Measurements from ENCODE around the gene TREX2. TPM values are rescaled to one million over a fixed set of nuclear protein-coding genes. Genes with fewer than 3 reads are reported as not detected.
A peak's percentile ranks its signal among the peaks of the same experiment; 100 is the strongest.

TREX2 gene
- total and polyA plus RNA-seq, 4 donors, result 0.61 to 1.2 (median 0.64) TPM

DNA sequence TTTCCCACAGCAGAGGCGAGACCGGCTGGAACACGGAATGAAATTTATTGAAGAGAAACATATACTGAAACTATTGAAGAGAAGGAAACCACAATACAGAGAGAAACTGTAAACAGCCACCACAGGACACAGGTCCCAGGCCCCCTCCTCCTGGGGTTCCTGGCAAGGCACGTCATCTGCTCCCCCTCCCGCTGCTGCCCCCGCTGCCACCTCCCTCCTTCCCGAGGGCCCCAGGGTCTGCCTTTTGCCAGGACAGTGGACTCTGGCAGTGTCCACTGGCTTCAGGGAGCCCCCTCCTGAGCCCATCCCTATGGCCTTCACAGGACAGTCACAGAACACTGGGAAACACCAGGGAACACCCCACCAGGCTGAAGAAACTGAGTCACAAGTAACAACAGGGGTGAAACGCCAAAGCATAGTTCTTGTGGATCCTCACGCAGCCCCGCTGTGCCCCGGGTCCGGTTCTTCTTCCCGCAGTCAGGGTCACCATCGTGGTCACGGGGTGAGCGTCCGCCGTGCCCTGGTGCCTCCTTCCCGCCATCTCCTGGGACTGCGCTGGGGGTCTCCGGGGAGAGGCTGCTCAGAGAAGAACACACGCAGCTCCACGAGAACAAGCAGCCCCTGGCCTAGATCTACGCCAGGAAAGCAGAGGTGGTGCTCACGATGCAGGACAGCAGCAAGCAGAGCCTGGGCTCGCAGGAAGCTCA is 50.1 kb downstream of the TREX2 start:
- Histone ChIP-seq H3K4me1 (ENCODE audit: control insufficient read depth in 5 of 5, insufficient read depth in 5 of 5, low read length in 5 of 5) (peaks cover 0 to 4% (median 0%) of the 10 kb centered on the region in 5 donors), H3K36me3 (ENCODE audit: control insufficient read depth in 4 of 4, insufficient read depth in 4 of 4, low read length in 4 of 4) (no peaks in the 10 kb centered on the region), H3K27ac (ENCODE audit: low read depth in 1 of 2, low read length in 1 of 2) (no peak overlapping the region), H3K4me3 (no peak overlapping the region), H3K9ac (ENCODE audit: insufficient read depth in 1 of 2, low read length in 2 of 2) (no peak overlapping the region), H3K27me3 (ENCODE audit: control insufficient read depth in 3 of 3, insufficient read depth in 3 of 3, low read length in 2 of 3) (peaks cover 0 to 5% (median 0%) of the 10 kb centered on the region in 3 donors), H3K9me3 (ENCODE audit: control insufficient read depth in 4 of 4, insufficient read depth in 3 of 4, low read length in 3 of 4) (peaks cover 0 to 5% (median 2%) of the 10 kb centered on the region in 4 donors)
- 75 to 84% methylated on average over 23 to 26 of the region's 26 CpGs for WGBS, 2 donors
- ATAC-seq (ENCODE audit: insufficient read depth, low FRiP score) (no peak), DNase-seq (no peak)
- no peak for TF ChIP-seq CTCF (IDR thresholded peaks at IDR 0.05; ENCODE audit: control extremely low read depth, extremely low read depth)

GRCh38 chrX:153394612-153395011 is 51.2 kb downstream of the TREX2 start:
- peaks cover 0 to 7% (median 3%) of the 10 kb centered on the region in 4 donors for H3K9me3 ChIP-seq (ENCODE audit: control insufficient read depth in 4 of 4, insufficient read depth in 3 of 4, low read length in 3 of 4)
- no peak overlapping the region for H3K4me3 ChIP-seq
- TF ChIP-seq CTCF (IDR thresholded peaks at IDR 0.05; ENCODE audit: control extremely low read depth, extremely low read depth), result no peak
- no peaks in the 10 kb centered on the region for H3K36me3 ChIP-seq (ENCODE audit: control insufficient read depth in 4 of 4, insufficient read depth in 4 of 4, low read length in 4 of 4)
- no peak overlapping the region for H3K9ac ChIP-seq (ENCODE audit: insufficient read depth in 1 of 2, low read length in 2 of 2)
- peak; percentile 35 to 47 (median 47) for DNase-seq
- WGBS, 2 donors, result 68 to 78% methylated on average over 13 of the region's 13 CpGs
- no peak overlapping the region for H3K27ac ChIP-seq (ENCODE audit: low read depth in 1 of 2, low read length in 1 of 2)
- peaks cover 0 to 5% (median 0%) of the 10 kb centered on the region in 3 donors for H3K27me3 ChIP-seq (ENCODE audit: control insufficient read depth in 3 of 3, insufficient read depth in 3 of 3, low read length in 2 of 3)
- no peak for ATAC-seq (ENCODE audit: insufficient read depth, low FRiP score)
- peaks cover 0 to 4% (median 0%) of the 10 kb centered on the region in 5 donors for H3K4me1 ChIP-seq (ENCODE audit: control insufficient read depth in 5 of 5, insufficient read depth in 5 of 5, low read length in 5 of 5)

Small RNA genes lying within 50 kb of the gene (small RNA-seq; reads per million reads assigned to genes)
- gene RN7SL667P (ENCODE audit: low replicate concordance), result not detected

Other genes with a start within 250 kb of the TREX2 start
- gene PNMA6F, start 124.3 kb downstream of the TREX2 start, total RNA-seq, result not detected
- not detected for gene PNMA6F, start 124.3 kb downstream of the TREX2 start, polyA plus RNA-seq
- gene ZNF275, start 111.9 kb downstream of the TREX2 start, total RNA-seq, result 10 to 100 TPM in 1 of 2 donors, 1 to 10 TPM in 1; 9.7 to 11.5 TPM
- gene ZNF275, start 111.9 kb downstream of the TREX2 start, polyA plus RNA-seq, result 1 to 10 TPM; 2.7 to 3.6 TPM
- not detected for gene PNMA6E, start 44.7 kb downstream of the TREX2 start, total RNA-seq
- under 1 TPM in 1 of 2 donors, not detected in 1; 0.08 TPM for gene PNMA6E, start 44.7 kb downstream of the TREX2 start, polyA plus RNA-seq
- gene ZFP92, start 34.6 kb downstream of the TREX2 start, total RNA-seq, result 1 to 10 TPM; 1.5 to 3.6 TPM
- gene ZFP92, start 34.6 kb downstream of the TREX2 start, polyA plus RNA-seq, result 1 to 10 TPM in 1 of 2 donors, under 1 TPM in 1; 0.69 to 1.5 TPM
- 10 to 100 TPM; 11.3 to 31.6 TPM for gene HAUS7, start 24.5 kb upstream of the TREX2 start, total RNA-seq
- 10 to 100 TPM; 24.4 to 42.9 TPM for gene HAUS7, start 24.5 kb upstream of the TREX2 start, polyA plus RNA-seq
- 100 to 1,000 TPM in 1 of 2 donors, 10 to 100 TPM in 1; 77.9 to 161 TPM for gene BGN, start 48.9 kb upstream of the TREX2 start, total RNA-seq
- gene BGN, start 48.9 kb upstream of the TREX2 start, polyA plus RNA-seq, result 100 to 1,000 TPM; 104 to 148 TPM
- gene ATP2B3, start 71.6 kb upstream of the TREX2 start, total RNA-seq, result under 1 TPM; 0.21 to 0.54 TPM
- not detected for gene ATP2B3, start 71.6 kb upstream of the TREX2 start, polyA plus RNA-seq
- gene CCNQ, start 153.1 kb upstream of the TREX2 start, total RNA-seq, result 10 to 100 TPM; 14.2 to 20.2 TPM
- 10 to 100 TPM; 29.6 to 46.4 TPM for gene CCNQ, start 153.1 kb upstream of the TREX2 start, polyA plus RNA-seq
- under 1 TPM; 0.28 to 0.55 TPM for gene DUSP9, start 201.1 kb upstream of the TREX2 start, total RNA-seq
- under 1 TPM; 0.10 to 0.17 TPM for gene DUSP9, start 201.1 kb upstream of the TREX2 start, polyA plus RNA-seq
- gene PNCK, start 227.8 kb upstream of the TREX2 start, total RNA-seq, result under 1 TPM; 0.67 to 0.77 TPM
- gene PNCK, start 227.8 kb upstream of the TREX2 start, polyA plus RNA-seq, result under 1 TPM; 0.44 to 0.67 TPM
- 10 to 100 TPM in 1 of 2 donors, 1 to 10 TPM in 1; 9.6 to 21.5 TPM for gene SLC6A8, start 241.9 kb upstream of the TREX2 start, total RNA-seq
- gene SLC6A8, start 241.9 kb upstream of the TREX2 start, polyA plus RNA-seq, result 10 to 100 TPM in 1 of 2 donors, 1 to 10 TPM in 1; 5.3 to 10.2 TPM

All from lung (tissue), 13 donors.